ENCODE results near the gene RAPGEF6.

DNA sequence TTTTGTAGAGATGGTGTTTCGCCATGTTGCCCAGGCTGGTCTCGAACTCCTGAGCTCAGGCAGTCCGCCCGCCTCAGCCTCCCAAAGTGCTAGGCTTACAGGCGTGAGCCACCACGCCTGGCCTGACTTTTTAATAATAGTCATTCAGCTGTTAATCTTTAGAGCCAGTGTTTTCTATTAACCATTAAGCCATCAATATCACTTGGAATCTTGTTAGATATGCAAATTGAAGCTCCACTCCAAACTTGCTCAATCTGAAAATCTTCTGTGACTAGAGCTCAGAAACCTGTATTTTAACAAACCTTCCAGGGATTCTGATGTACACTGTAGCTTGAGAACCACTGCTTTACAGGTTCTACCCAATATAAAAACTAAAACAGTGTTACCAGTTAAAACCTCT lies 257.7 kb downstream of the RAPGEF6 start:
- TF ChIP-seq, protein P1, sequence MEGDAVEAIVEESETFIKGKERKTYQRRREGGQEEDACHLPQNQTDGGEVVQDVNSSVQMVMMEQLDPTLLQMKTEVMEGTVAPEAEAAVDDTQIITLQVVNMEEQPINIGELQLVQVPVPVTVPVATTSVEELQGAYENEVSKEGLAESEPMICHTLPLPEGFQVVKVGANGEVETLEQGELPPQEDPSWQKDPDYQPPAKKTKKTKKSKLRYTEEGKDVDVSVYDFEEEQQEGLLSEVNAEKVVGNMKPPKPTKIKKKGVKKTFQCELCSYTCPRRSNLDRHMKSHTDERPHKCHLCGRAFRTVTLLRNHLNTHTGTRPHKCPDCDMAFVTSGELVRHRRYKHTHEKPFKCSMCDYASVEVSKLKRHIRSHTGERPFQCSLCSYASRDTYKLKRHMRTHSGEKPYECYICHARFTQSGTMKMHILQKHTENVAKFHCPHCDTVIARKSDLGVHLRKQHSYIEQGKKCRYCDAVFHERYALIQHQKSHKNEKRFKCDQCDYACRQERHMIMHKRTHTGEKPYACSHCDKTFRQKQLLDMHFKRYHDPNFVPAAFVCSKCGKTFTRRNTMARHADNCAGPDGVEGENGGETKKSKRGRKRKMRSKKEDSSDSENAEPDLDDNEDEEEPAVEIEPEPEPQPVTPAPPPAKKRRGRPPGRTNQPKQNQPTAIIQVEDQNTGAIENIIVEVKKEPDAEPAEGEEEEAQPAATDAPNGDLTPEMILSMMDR (IDR thresholded peaks at IDR 0.05): no peak
- TF ChIP-seq POLR2A (IDR thresholded peaks at IDR 0.05; ENCODE audit: low read depth) (no peak), POLR2AphosphoS5 (IDR thresholded peaks at IDR 0.05) (no peak), EP300 (IDR thresholded peaks at IDR 0.05) (no peak)
